Measurements from ENCODE around the gene ARPC3.

DNA sequence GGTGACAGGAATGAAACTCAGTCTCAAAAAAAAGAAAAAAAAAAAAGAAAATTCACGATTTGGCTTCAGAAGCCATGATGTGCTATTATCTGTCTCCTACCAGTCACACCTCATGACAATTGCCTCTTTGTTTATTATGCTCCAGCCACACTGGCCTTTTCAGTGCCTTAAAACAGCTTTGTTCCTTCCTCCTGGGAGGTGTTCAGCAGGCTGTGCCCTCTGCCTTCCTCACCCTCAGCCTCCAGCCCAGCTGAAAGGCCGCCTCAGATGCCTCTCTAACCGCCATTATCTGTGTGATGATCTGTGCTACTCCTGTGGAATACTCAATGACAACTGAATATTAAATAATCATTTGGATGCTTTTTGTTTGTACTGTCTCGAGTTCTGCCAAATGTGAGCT is 8.6 kb upstream of the ARPC3 start:
- TF ChIP-seq SP1 (IDR thresholded peaks at IDR 0.05) = no peak
- TF ChIP-seq FOXM1 (IDR thresholded peaks at IDR 0.05; ENCODE audit: borderline replicate concordance) = no peak
- TF ChIP-seq ELF4 (IDR thresholded peaks at IDR 0.05) = no peak
